Measurements from ENCODE around the gene TMEM51.

The TMEM51 gene

GRCh38 chr1:15224259-15224869 lies 70.8 kb downstream of the TMEM51 start:
- intact Hi-C loops (cut with DNase I), result no loop called here
- DNase-seq, result peak in 3 of 42 donors; percentile 12 to 26 (median 26)

- intact Hi-C loops (cut with DNase I), result no loop called here
- DNase-seq, result no peak
Observed at GRCh38 chr1:15224974-15225373, 71.4 kb downstream of the TMEM51 start.

- intact Hi-C loops (cut with DNase I), result no loop called here
Observed at GRCh38 chr1:15225461-15225860, 71.9 kb downstream of the TMEM51 start.

GRCh38 chr1:15226388-15227255 lies 73.1 kb downstream of the TMEM51 start:
- intact Hi-C loops (cut with DNase I), result no loop called here
- DNase-seq, result no peak

More at GRCh38 chr1:15225461-15225860, 71.9 kb downstream of the TMEM51 start:
- DNase-seq, result no peak

GRCh38 chr1:15229707-15230131 lies 76.2 kb downstream of the TMEM51 start:
- intact Hi-C loops (cut with DNase I), result no loop called here

GRCh38 chr1:15231714-15232201 lies 78.2 kb downstream of the TMEM51 start:
- intact Hi-C loops (cut with DNase I), result no loop called here
- DNase-seq, result no peak

More at GRCh38 chr1:15229707-15230131, 76.2 kb downstream of the TMEM51 start:
- no peak for DNase-seq

- intact Hi-C loops (cut with DNase I), result no loop called here
- no peak for DNase-seq
Observed at GRCh38 chr1:15233689-15234088, 80.1 kb downstream of the TMEM51 start.

GRCh38 chr1:15236321-15236721 lies 82.8 kb downstream of the TMEM51 start:
- intact Hi-C loops (cut with DNase I), result no loop called here
- DNase-seq, result peak in 2 of 42 donors; percentile 28 to 34

GRCh38 chr1:15236746-15237145 lies 83.2 kb downstream of the TMEM51 start:
- intact Hi-C loops (cut with DNase I), result no loop called here
- peak in 1 of 42 donors; percentile 29 for DNase-seq

- DNase-seq, result no peak
- intact Hi-C loops (cut with DNase I), result no loop called here
Observed at GRCh38 chr1:15238789-15239188, 85.2 kb downstream of the TMEM51 start.

GRCh38 chr1:15242766-15243165 lies 89.2 kb downstream of the TMEM51 start:
- intact Hi-C loops (cut with DNase I), result no loop called here

GRCh38 chr1:15243275-15244043 lies 89.9 kb downstream of the TMEM51 start:
- intact Hi-C loops (cut with DNase I), result no loop called here
- no peak for DNase-seq

More at GRCh38 chr1:15242766-15243165, 89.2 kb downstream of the TMEM51 start:
- no peak for DNase-seq

- intact Hi-C loops (cut with DNase I), result no loop called here
- peak in 2 of 42 donors; percentile 16 to 27 for DNase-seq
Observed at GRCh38 chr1:15244813-15245212, 91.3 kb downstream of the TMEM51 start.

GRCh38 chr1:15245593-15246360 lies 92.2 kb downstream of the TMEM51 start:
- intact Hi-C loops (cut with DNase I), result no loop called here
- DNase-seq, result peak in 5 of 42 donors; percentile 11 to 38 (median 23)

- peak in 32 of 42 donors; percentile 19 to 79 (median 50) for DNase-seq
- intact Hi-C loops (cut with DNase I), result no loop called here
Observed at GRCh38 chr1:15246960-15247614, 93.5 kb downstream of the TMEM51 start, which contains the start of gene FHAD1. Gene FHAD1, plus strand, starts transcription at chr1:15247223. Its CDS starts 4,562 bp downstream, at chr1:15251785.

GRCh38 chr1:15248216-15248615 lies 94.7 kb downstream of the TMEM51 start:
- intact Hi-C loops (cut with DNase I), result no loop called here
- DNase-seq, result peak in 1 of 42 donors; percentile 5

GRCh38 chr1:15249081-15249480 lies 95.5 kb downstream of the TMEM51 start:
- intact Hi-C loops (cut with DNase I), result no loop called here
- peak in 1 of 42 donors; percentile 32 for DNase-seq

Measured in head of caudate nucleus (tissue), 42 donors.